HG02759 (cell line): ENCODE measurements around the gene CRIP2.

Source experiments
- ATAC-seq: cut with Tn5 transposase; IDR thresholded peaks from one replicate; pipeline ENCODE4 v1.9.1; 2021; ENCODE audit warnings: mild to moderate bottlenecking, moderate library complexity; ENCODE audit not compliant: unreplicated experiment

Gene CRIP2

DNA sequence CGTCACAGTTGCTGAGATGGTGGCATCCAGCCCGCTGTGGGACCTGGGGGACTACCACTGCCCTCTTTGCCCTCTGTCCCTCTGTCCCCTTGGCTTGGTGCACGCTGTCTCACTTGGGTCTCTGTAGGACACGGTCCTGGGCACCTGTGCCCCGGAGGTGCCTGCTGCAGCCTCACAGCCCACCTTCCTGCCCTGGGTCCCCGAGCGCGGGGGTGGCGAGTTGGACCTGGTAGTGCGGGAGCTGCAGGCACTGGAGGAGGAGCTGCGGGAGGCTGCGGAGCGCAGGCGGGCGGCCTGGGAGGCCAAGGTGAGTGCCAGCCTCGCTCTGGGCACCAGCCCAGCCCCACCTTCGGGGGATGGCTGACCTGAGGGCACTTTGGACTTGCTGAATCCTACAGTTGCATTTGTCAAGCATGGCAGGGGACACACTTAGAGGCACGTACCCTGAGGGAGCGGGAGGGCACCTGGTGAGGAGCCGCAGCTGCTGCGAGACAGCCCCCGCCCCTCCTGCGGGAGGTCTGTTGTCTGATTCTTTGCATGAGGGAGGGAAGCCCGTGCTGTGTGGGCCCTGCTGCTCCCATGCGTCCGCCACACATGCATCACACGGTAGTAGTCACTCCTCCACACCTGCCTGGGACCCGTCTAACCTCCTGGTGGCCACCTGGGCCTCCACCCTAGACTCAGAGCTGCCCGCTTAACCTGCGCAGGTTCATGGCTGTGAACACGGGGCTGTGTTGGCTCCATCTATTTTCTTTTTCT, 23.2 kb downstream of the CRIP2 start:
- ATAC-seq, result no peak

DNA sequence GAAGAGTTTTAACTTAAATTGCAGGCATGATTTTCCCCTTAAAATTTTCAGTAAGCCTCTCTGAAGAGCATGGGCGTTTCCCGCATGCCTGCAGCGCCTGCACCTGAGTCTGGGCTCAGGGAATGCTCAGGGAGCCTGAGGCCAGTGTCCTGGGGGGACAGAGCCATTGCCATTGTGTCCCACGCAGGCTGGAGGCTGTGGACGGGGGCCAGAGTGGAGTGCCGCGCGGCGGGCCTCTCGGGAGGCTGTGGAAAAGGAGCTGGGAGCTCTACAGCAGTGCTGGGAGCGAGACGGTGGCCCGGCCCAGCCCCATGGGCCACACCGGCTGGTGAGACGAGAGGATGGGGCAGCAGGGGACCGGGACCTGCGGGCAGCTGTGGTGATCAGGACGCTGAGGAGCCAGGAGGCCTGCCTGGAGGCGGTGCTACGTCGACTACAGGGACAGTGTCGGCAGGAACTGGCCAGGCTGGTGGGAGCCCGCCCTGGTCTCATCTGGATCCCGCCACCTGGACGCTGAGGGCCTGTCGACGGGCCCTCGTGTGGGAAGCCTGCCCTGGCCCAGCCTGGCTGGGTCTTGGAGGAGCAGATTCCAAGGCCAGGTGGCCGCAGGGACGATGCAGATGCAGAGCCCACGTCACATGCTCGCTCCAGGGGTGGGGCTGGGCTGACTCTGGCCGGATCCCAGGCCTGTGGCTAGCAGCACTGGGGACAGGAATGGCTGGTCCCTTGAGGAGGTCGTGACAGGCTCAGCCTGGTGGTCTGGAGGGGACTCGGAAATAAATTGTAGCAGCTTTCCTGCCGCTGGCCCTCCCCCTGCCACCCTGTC, 24.0 kb downstream of the CRIP2 start:
- ATAC-seq, result no peak

DNA sequence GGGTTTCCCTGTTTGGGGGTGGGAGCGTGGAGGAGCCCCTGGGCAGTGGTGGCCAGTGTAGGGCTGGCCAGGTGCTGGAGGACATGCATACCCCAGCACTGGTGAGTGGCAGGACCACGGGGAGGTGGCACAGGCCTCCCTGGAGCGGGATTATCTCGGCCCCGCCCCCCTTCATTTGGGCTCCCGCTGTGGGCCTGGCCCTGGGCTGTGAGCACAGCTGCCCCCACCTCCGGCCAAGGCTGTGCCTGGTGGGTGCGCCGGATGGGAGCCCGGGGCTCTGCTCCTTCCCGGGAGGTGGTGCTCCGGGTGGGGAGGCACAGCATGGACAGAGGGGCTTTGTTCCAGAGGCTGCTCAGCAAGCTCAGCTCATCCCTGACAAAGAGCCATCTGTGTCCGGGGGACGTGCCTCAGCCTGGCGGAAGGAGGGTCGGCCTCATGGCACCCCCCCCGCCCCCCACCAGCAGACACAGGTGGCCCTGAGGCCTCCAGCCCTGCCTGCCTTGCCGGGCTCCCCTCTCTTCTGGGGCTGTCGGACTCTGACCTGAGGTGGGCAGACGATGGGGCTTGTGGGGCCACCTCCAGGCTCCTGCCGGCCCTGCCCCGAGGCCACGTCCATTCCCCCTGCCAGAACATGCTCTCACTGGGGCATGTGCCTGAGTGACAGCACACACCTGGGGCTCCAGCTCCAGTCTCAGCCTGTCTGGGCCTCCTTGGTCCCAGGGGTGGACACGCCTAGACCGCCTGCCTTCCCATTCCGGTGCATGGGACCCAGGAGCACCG, 24.8 kb downstream of the CRIP2 start:
- ATAC-seq, result no peak

DNA sequence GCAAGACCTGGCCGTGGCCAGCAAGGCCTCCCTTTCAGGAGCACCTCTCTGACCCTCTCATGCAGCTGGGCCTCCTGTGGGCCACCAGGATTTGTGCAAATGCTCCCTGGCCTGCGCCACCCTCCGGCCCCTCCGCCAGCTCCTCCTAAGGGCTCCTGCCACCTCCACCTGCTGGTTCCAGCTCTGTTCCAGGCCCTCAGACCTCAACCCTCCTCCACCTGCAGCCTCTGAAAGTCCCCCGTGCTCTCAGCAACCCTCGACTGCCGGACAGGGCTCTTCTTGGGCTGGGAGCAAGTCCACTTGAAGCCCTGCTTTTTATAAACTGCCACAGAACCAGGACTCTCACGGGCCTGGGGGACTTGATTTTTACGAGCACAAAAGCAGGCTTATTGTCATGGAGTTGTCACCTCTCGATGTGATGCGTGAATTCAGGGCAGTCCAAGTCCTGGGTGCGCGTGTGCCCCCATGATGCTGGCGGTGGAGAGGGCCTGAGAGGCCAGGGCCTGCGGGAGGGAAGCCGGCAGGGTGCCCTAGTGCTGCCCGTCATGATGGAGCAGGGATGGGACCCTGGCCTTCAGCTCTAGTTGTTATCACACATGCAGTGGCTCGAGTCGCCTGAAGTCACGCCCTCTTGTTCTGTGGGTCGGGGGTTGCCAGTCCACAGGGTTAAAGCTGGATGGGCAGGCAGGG, 25.6 kb downstream of the CRIP2 start:
- ATAC-seq, result no peak

DNA sequence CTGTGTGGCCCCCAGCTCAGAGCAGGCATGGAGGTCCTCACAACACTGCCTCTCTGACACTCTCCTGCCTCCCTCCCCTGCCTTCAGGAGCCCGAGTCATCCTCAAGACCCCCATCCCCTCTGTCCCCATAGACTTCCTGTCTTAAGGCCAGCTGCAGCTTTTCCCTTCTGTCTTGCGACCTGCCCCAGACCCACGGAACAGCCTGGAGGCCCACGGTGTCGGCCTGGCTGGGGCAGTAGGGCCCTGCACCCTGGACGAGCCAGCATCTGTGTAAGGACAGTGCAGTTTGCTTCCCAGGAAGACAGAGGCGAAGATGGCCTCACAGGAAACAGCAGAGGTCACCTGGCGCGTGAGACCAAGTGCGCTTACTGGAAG, 26.1 kb downstream of the CRIP2 start:
- ATAC-seq, result no peak

DNA sequence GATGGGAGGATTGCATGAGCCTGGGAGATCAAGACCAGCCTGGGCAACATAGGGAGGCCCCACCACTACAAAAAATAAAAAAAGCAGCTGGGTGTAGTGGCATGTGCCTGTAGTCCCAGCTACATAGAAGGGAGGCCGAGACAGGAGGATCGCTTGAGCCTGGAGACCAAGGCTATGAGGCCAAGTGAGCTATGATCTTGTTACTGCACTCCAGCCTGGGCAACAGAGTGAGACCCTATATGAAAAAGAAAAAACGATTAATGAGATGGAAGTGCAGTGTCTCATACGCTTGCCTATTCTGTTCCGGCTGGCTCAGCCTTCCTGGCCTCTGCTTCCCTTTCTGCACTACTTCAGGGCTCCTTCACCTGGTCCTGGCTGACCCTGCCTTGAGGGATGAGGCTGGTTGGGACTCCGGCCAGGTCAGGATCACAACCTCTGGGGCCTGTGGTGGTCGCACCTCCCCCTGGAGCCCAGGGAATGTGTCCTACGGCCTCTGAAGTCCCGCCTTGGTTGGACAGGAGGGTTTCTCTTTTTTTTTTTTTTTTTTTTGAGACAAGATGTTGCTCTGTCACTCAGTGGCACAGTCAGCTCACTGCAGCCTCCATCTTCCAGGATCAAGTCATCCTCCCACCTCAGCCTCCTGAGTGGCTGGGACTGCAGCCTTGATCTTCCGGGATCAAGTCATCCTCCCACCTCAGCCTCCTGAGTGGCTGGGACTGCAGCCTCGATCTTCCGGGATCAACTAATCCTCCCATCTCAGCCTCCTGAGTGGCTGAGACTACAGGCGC, 27.1 kb downstream of the CRIP2 start:
- ATAC-seq, result no peak

DNA sequence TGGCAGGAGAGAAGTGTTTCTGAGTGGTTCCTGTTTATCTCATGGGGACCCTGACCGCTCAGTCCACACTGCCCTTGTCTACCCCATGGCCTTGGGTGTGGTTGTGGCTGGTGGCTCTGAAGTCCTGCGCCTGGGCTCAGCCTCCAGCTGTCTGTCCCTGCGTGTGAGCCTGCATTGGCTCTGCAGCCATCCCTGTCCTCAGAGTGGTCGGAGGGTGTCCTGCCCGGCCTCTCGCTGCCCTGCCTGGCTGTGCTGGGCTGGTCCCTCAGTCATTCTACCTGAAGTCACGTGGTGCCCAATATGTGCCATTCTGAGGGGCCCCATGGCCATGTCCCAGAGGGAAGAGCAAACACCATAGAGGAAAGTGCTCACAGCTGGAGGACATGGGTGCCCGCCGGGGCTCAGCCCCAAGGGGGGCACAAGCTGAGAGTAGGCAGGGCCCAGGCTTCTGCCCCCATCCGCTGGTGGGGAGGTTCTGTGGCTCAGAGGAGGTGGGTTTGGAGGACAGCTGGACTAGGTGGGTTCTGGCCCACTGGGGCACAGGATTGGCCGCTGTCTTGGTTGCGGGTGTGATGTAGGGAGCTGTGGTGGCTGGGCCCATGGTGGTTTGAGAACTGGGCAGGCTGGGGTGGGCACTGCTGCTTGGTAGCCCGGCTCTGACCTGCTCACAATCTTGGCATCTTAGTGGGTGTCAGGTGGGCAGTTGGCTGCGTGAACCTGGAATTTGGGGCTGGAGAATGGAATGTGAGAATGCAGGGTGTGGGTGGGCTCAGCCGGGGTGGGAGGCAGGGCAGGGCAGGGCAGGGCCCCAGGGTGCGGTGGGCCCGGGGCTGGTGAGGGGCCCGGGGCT, 28.1 kb downstream of the CRIP2 start:
- ATAC-seq, result no peak

DNA sequence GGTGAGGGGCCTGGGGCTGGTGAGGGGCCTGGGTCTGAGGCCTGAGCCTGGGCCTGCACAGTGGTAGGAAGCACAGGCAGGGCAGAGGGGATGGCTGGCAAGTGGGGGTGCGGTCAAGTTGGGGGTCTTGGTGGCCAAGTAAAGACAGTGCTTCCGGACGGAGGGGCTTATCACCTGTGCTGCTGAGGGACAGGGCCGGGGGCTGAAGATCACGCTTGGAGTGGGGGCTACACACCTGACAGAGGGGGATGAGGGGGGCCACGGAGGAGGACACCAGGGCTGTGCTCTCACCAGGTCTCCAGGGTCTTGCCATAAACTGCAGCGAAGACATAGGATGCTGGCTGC, 28.6 kb downstream of the CRIP2 start:
- ATAC-seq, result no peak

DNA sequence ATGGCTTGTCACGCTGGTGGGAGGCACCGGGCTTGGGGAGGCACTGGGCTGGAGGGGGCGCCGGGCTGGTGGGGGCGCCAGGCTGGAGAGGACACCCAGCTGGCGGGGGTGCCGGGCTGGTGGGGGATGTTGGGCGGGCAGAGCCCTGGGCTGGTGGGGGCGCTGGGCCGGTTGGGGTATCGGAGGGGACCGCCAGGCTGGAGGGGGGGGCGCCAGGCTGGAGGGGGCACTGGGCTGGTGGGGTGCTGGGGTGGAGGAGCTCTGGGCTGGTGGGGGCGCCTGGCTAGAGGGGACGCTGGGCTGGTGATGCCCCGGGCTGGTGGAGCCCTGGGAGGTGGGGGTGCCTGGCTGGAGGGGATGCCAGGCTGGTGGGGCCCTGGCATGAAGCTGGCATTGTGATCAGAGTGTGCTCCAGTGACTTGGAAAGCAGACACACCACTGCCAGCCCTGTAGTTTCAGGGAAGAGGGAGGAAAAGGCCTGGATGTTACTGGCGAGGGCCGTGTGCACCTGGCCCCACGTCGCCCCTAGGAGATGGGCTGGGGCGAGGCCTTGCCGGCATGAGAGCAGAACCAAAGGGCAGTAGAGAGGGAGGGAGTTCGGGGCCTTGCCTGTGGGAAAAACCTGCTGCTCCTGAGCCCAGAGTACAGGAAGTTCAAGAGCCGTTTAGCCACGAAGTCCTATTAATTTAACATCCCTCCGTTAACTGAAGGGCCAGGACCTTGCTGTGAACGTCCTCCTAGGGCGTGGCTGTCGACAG, 29.5 kb downstream of the CRIP2 start:
- ATAC-seq, result no peak

DNA sequence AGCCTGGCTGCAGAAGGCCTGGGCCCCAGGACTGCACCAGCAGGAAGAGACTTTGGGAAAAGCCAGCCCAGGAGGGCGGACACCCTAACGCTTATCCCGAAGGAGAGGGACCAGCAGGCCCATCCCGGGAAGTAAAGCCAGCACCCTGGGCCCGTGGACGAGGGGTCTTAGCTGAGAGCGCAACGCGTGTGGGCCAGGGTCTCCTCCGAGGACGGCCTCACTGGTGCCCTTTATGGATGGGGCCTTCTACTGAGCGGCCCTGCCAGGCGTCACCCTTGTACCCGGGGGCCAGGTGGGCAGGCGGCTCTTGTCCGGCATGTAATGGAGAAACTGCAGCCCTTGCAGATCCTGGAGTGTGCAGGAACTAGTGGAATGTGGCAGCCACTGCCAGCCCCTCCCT, 30.5 kb downstream of the CRIP2 start:
- no peak for ATAC-seq

DNA sequence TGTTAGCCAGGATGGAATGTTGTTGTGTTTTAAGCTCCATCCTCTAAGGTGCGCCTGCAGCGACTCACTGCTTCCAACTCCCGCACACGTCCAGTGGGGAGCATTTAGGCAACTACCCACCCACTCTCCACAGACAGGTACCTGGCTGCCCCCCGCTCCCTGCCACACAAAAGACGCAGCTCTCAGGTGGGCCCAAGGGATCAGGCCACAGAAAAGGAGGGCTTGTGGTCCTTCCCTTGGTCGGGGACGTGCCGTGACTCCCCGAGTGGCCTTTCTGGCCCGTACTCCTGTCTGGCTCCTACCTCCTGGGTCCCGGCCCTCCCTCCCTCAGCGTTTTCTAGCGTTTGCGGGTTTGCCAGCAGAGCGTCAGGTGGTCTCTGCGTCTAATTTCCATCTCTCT, 32.6 kb downstream of the CRIP2 start:
- no peak for ATAC-seq

DNA sequence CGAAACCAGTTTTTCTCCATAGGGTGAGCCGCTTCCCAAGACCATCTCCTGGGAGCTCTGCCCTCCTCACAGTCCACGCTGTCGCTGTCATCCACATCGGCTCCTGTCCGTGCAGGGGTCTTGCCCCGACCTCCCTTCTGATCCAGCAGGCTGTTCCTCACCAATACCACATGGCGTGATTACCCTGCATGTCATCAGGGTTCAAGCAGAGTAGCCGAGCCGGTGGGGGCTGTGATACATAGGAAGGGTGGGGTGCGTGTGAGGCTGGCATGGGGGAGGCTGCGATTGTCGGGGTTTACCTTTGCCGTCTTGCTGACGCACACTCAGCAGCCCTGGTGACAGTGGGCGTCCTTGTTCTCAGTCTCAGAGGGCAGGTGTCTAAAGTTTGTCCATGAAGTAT, 33.4 kb downstream of the CRIP2 start:
- no peak for ATAC-seq

DNA sequence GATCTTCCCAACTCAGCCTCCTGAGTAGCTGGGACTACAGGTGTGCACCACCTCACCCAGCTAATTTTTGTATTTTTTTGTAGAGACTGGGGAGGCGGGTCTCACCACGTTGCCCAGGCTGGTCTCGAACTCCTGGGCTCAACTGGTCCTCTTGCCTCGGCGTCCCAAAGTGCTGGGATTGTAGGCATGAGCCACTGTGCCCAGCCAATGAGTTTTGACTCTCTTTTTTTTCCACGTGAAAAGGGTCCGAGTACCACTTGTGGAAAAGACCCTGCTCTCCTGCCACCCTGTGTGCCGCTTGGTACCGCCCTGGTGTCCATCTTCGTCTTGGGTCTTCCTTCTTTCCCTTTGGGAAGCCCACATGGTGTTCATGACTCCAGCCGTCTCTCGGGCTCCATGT, 34.0 kb downstream of the CRIP2 start:
- no peak for ATAC-seq

DNA sequence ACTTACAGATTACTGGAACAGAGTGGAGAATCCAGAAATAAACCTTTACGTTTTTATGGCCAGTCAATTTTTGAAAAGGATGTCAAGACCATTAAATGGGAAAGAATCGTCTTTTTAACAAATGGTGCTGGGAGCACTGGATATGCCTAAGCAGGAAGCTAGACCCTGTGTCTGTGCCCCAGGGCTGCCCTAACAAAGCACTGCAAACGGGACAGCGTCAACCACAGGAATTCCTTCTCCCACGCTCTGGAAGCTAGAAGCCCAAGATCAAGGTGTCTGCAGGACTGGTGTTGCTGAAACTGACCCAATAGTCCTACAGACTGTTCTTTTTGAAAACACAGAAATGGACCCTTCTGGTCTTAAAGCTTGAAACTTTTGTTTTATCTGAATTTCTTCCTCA, 42.5 kb downstream of the CRIP2 start:
- no peak for ATAC-seq

DNA sequence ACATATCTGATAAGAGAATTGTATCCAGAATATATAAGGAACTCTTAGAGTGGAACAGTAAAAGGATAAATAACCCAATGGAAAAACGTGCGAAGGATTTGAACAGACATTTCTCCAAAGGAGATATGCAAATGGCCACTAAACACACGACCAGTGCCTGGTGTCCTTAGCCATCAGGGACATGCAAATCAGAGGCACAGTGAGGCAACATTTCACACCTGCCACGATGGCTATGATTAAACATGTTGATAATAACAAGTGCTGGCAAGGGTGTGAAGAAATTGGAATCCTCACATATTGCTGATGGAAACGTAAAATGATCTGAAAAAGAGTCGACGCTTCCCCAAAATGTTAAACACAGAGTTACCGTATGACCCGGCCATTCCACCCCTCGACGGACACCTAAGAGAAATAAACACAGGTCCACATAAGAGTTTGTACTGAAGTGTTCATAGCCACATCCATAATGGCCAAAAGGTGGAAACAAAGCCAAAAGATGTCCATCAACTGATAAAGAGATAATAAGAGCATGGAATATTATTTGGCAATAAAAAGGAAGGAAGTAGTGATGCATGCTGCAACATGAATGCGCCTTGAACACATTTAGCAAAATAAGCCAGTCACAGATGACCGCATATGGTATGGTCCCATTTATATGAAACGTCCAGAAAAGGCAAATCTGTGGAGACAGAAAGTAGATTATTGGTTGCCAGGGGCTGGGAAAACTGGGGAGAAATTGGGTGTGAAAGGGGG, 45.5 kb downstream of the CRIP2 start:
- ATAC-seq, result no peak

DNA sequence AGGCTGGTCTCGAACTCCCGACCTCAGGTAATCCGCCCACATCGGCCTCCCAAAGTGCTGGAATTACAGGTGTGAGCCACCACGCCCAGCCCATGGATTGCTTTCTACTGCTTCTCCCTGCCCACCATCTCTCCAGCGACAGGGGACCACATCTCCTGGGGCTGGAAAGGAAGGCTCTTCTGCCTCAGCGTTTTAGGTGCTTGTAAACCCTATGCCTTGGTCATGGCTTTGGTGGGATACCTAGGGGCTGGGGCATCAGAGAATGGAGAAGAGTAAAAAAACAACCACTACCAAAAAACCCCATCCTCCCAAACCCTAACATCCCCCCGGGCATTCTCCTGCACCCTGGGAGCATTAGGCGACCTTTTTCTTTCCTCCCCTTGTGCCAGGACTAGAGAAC, 50.7 kb downstream of the CRIP2 start:
- no peak for ATAC-seq

DNA sequence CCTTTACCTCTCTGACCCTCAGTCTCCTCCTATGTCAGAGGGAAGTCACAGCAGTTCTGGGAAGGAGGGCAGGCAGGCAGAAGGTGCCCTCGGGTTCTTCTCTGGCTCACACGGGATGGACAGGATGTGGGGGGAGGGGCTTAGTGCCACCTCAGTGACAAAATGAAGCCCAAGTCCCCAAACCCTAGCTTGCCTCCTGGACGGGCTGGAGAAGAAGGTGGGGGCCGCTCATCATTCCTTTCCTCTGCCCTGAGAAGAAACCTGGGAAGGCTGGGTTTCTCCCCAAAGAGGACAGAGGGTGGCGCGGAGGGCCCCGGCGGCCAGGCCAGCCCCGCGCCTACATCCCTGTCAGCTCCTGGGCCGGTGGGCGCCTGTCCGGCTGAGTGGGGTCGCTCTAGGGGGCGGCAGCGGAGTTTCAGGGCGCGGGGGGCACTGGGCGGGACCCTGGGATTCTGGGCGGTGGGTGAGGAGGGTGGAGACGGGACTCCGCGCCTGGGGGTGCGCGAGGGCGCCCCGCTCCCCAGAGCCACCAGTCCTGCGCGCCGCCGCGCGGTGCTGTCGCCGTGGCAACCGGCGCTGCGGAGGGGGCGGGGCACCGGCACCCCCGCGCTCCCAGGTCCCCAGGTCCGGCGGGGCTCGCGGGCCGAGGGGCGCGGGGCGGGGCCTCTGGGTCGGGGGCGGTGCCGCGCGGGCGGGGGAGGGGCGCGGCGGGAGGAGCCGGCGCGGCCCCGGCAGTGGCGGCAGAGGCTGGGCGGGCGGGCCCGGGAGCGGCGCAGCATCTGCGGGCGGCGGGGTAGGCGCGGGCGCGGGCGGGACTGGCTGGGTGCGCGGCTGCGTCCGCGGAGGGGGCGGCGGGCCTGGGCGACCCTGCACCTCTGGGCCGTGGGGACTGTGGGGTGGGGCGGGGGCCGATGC, 51.5 kb downstream of the CRIP2 start, which contains the start of gene TMEM121:
TSS of gene TMEM121 (plus strand) at position 723 of the 915 bp plus-strand sequence. CDS start 2,252 bp downstream, outside the sequence.
- ATAC-seq, result no peak
